Astrocyte (in vitro differentiated cells and primary cell): ENCODE data around the gene KRT77.

ENCODE experiments used
- CTCF ChIP-seq: IDR thresholded peaks from 2 replicates; pipeline ENCODE4 v1.5.1; 2011; ENCODE audit warnings: low read depth, mild to moderate bottlenecking, inconsistent platforms, low read length, moderate library complexity; ENCODE audit not compliant: insufficient read depth
- EZH2 ChIP-seq: IDR thresholded peaks from 2 replicates; pipeline ENCODE4 v1.6.1; 2012; ENCODE audit warnings: mild to moderate bottlenecking, low read length, inconsistent platforms; ENCODE audit not compliant: insufficient read depth

- TF ChIP-seq CTCF = no peak
- TF ChIP-seq EZH2 = no peak
Observed at GRCh38 chr12:52645120-52645761, 58.1 kb downstream of the KRT77 start.
